Motor neuron (in vitro differentiated cells): ENCODE data around the gene PACS2. TPM values are rescaled to one million over a fixed set of nuclear protein-coding genes. Genes with fewer than 3 reads are reported as not detected.

ENCODE experiments used
- ATAC-seq, 8 experiments: fragments of 200-7000 bp; cut with Tn5 transposase; replicated peaks in 6 of 8; 2 replicates each; pipeline ENCODE4 v1.8.0; 2021; ENCODE audit warnings: mild to moderate bottlenecking in 8 of 8, moderate library complexity in 8 of 8
- H3K27ac ChIP-seq, 2 donors: fragments of 250-450 bp; sonication (Bioruptor Pico); 2 replicates each; pipeline ENCODE4 v1.9.0; 2021; ENCODE audit warnings: antibody characterized with exemption in 2 of 2, mild to moderate bottlenecking in 2 of 2, moderate library complexity in 1 of 2
- H3K4me1 ChIP-seq, 2 donors: fragments of 250-450 bp; sonication (Bioruptor Pico); replicated peaks in 1 of 2; 2 replicates each; pipeline ENCODE4 v1.6.1; 2021; ENCODE audit warnings: antibody characterized with exemption in 2 of 2, mild to moderate bottlenecking in 2 of 2, moderate library complexity in 1 of 2
- H3K4me3 ChIP-seq, 5 donors: fragments of 250-450 bp; sonication (Bioruptor Pico); 2 replicates each; pipeline ENCODE4 v1.9.0; 2021; ENCODE audit warnings: antibody characterized with exemption in 5 of 5, mild to moderate bottlenecking in 5 of 5, moderate library complexity in 4 of 5
- WGBS, 10 experiments: fragments of 450-650 bp; shearing (Covaris generic); methylation state at CpG; one replicate each; pipeline ENCODE4 v1.0.0; 2022; 5-methylcytosine and 5-hydroxymethylcytosine counted together
- in situ Hi-C, 9 experiments: fragments of 400-800 bp; cut with MboI; loops; one replicate each; pipeline ENCODE4 v1.15.0; 2021; ENCODE audit warnings: low sequenced_read_pairs in 9 of 9, low pct_unique_long_range_greater_than_20kb in 2 of 9; ENCODE audit not compliant: unreplicated experiment in 9 of 9
- total RNA-seq, 8 experiments: library from RNA; unstranded; fragments of 300-600 nt; gene quantifications; 2 replicates each; pipeline versions ENCODE4 v1.2.3 to v1.2.4, GENCODE V29; 2022

Gene PACS2
- total RNA-seq, 8 experiments from 2014 or later: 18.0 to 66.1 (median 49.7) TPM

GRCh38 chr14:105433161-105433605 lies 118.6 kb downstream of the PACS2 start:
- ATAC-seq: no peak
- 95 to 100% (median 100%) methylated on average over 1 to 4 of the region's 17 CpGs; no CpG with 5 or more reads in 5 of the 10 experiments for WGBS, 10 experiments
- Histone ChIP-seq H3K4me1 (no peaks in the 10 kb centered on the region), H3K27ac (no peak overlapping the region), H3K4me3 (no peak overlapping the region)
- in situ Hi-C loops: no loop called here

DNA sequence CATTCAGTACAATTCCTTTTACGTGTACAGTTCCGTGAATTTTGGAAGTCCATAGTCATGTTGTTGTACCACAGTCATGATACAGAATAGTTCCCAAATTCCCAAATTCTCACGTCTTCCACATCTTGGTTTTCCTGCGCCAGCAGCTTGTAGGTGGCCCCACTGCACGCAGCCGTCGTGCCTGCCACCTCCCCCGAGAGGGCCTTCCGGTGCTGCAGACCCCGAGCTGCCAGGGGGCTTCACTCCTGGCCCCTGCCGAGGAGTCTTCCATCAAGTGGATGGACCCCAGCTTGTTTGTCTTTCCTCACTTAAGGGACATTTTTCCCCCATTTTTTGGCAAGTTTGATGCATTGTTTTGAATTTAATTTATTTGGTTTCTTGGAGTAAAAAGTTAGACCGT lies 121.9 kb downstream of the PACS2 start:
- 78 to 96% (median 90%) methylated on average over 2 to 11 of the region's 12 CpGs; no CpG with 5 or more reads in 2 of the 10 experiments for WGBS, 10 experiments
- H3K4me1 ChIP-seq: no peaks in the 10 kb centered on the region
- in situ Hi-C loops: no loop called here
- ATAC-seq: no peak
- no peak overlapping the region for H3K27ac ChIP-seq
- no peak overlapping the region for H3K4me3 ChIP-seq

DNA sequence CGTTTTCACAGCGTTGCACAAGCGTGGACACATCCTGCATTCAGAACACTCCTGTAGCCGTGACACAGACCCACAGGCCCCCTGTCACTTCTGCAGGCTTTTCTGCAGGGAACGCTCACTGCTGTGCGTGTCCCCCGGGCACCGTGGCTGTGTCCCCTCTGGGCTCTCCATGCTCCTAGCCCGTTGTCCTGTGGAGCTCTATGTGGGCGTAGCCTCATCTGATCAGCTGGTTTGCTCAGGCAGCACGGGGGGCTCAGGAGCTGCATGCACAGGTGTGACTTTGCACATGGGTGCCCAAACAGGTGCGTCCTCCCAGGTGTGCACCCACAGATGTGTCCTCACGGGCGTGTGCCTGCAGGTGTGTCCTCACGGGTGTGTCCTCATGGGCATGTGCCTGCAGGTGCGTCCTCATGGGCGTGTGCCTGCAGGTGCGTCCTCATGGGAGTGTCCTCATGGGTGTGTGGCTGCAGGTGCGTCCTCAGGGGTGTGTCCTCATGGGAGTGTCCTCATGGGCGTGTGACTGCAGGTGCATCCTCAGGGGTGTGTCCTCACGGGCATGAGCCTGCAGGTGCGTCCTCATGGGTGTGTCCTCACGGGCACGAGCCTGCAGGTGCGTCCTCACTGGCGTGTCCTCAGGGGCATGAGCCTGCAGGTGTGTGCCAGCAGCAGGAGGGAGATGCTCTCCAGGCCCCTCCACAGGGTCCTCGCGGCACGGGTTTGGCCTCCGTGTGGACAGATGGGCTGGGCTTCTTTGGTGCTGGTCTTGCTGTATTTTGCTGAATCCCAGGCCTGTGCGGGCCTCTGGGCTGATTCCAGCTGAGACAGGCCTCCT lies 122.6 kb downstream of the PACS2 start:
- 79 to 100% (median 96%) methylated on average over 2 to 7 of the region's 31 CpGs; no CpG with 5 or more reads in 1 of the 10 experiments for WGBS, 10 experiments
- Histone ChIP-seq H3K27ac (no peak overlapping the region), H3K4me1 (no peaks in the 10 kb centered on the region), H3K4me3 (no peak overlapping the region)
- in situ Hi-C loops: no loop called here
- no peak for ATAC-seq

GRCh38 chr14:105437723-105438500 lies 123.4 kb downstream of the PACS2 start:
- 50 to 100% (median 100%) methylated on average over 1 to 5 of the region's 18 CpGs; no CpG with 5 or more reads in 5 of the 10 experiments for WGBS, 10 experiments
- no peak for ATAC-seq

DNA sequence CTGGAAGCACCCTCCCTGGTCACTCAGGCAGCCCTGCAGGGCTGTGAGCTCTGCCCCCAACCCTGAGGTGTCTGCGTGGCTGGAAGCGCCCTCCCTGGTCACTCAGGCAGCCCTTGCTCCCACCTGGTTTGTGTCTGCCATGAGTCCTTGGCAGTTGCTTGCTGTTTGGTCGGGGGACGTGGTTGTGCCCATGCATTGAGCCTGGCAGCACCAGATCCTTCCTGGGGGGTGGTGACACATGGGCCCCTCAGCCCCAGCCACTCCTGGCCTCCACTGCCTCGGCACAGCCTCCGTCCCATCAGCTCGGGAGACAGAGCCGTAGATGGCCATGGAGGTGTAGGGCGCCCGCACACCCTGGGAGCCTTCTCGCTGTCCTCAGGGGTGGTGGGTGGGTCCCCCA lies 124.6 kb downstream of the PACS2 start:
- in situ Hi-C loops: no loop called here

More at GRCh38 chr14:105437723-105438500, 123.4 kb downstream of the PACS2 start:
- Histone ChIP-seq H3K27ac (no peak overlapping the region), H3K4me3 (no peak overlapping the region), H3K4me1 (no peaks in the 10 kb centered on the region)
- in situ Hi-C loops: no loop called here

GRCh38 chr14:105439710-105440553 lies 125.4 kb downstream of the PACS2 start:
- 80 to 100% (median 91%) methylated on average over 1 to 15 of the region's 33 CpGs; no CpG with 5 or more reads in 4 of the 10 experiments for WGBS, 10 experiments
- in situ Hi-C loops: no loop called here
- H3K4me1 ChIP-seq: no peaks in the 10 kb centered on the region
- ATAC-seq: peak in 2 of 8 experiments; percentile 48 to 79
- H3K4me3 ChIP-seq: no peak overlapping the region
- no peak overlapping the region for H3K27ac ChIP-seq

More for the DNA sequence above, 124.6 kb downstream of the PACS2 start:
- ATAC-seq: no peak
- Histone ChIP-seq H3K4me1 (no peaks in the 10 kb centered on the region), H3K27ac (no peak overlapping the region), H3K4me3 (no peak overlapping the region)
- 63 to 100% (median 94%) methylated on average over 2 to 9 of the region's 11 CpGs; no CpG with 5 or more reads in 5 of the 10 experiments for WGBS, 10 experiments

DNA sequence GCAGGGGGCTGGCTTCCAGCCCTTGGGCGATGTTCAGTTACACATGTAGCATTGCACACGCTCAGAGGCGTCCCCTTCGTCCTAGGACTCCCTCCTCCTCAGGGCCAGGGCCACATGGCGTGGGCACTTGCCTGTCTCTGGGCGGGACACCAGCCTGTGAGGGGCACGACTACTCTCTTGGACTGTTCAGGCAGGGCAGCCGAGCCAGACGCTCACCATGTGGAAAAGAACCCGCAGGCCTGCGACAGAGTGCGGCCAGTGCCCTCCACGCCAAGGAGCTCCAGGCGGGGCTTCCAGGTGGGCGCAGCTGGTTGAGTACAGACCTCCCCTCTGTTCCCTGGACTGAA lies 126.0 kb downstream of the PACS2 start:
- H3K4me3 ChIP-seq: no peak overlapping the region
- no peaks in the 10 kb centered on the region for H3K4me1 ChIP-seq
- H3K27ac ChIP-seq: no peak overlapping the region
- ATAC-seq: no peak
- 90 to 100% (median 100%) methylated on average over 1 to 13 of the region's 15 CpGs; no CpG with 5 or more reads in 5 of the 10 experiments for WGBS, 10 experiments
- in situ Hi-C loops: no loop called here

- no peak overlapping the region for H3K4me3 ChIP-seq
- H3K27ac ChIP-seq: no peak overlapping the region
- ATAC-seq: no peak
- in situ Hi-C loops: no loop called here
- no peaks in the 10 kb centered on the region for H3K4me1 ChIP-seq
- 87 to 100% (median 100%) methylated on average over 2 to 3 of the region's 9 CpGs; no CpG with 5 or more reads in 7 of the 10 experiments for WGBS, 10 experiments
Observed at GRCh38 chr14:105440992-105441391, 126.4 kb downstream of the PACS2 start.

GRCh38 chr14:105442125-105442524 lies 127.6 kb downstream of the PACS2 start:
- H3K4me1 ChIP-seq: no peaks in the 10 kb centered on the region
- WGBS, 10 experiments: 75 to 100% (median 89%) methylated on average over 1 to 13 of the region's 17 CpGs; no CpG with 5 or more reads in 1 of the 10 experiments
- H3K4me3 ChIP-seq: no peak overlapping the region
- H3K27ac ChIP-seq: no peak overlapping the region
- no peak for ATAC-seq
- in situ Hi-C loops: no loop called here

DNA sequence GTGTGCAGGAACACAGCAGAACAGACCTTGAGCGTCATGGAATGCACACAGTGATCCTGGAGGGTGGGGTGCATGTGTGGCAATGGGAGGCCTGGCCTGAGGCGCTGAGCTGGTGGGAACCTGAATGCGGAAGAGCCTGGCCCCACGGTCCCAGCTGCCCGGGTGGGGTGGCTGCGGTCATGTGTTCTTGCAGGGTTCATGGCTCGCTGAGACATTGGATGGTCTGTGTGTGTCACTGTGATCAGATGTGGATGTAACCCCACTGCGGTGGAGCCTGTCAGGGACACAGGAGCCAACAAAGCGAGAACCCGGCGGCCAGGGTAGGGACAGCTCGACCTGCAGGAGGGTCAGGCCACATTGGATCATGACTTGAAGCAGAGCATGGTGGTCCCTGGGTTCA lies 128.3 kb downstream of the PACS2 start:
- 67 to 100% (median 73%) methylated on average over 3 to 5 of the region's 12 CpGs; no CpG with 5 or more reads in 7 of the 10 experiments for WGBS, 10 experiments
- Histone ChIP-seq H3K4me3 (no peak overlapping the region), H3K27ac (no peak overlapping the region), H3K4me1 (no peaks in the 10 kb centered on the region)
- in situ Hi-C loops: no loop called here
- peak in 2 of 8 experiments; percentile 4 to 29 for ATAC-seq

DNA sequence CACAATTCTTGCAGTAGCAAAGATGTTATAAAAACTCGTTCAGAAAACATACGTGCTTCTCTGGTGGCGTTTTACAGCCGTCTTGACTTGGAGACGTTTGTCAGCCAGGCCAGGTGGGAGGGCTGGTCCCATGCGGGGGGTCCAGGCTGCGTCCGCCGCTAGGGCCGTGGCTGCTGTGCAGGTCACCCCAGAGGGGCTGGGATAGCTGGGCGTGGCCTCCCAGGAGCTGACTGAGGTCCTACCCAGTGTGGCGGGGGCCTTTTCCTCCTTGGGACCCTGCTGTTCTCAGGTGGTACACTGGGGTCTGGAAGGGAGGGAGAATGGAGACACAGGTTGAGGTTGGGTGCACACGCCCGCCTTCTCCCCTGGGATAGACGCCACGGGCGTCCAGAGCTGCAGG lies 130.3 kb downstream of the PACS2 start:
- 83 to 100% (median 92%) methylated on average over 1 to 3 of the region's 17 CpGs; no CpG with 5 or more reads in 5 of the 10 experiments for WGBS, 10 experiments
- Histone ChIP-seq H3K27ac (no peak overlapping the region), H3K4me1 (peaks cover 0 to 2% of the 10 kb centered on the region in 2 donors), H3K4me3 (no peak overlapping the region)
- no peak for ATAC-seq
- in situ Hi-C loops: no loop called here

GRCh38 chr14:105445290-105445689 lies 130.7 kb downstream of the PACS2 start:
- no peak for ATAC-seq
- 60 to 100% (median 69%) methylated on average over 1 to 6 of the region's 24 CpGs; no CpG with 5 or more reads in 7 of the 10 experiments for WGBS, 10 experiments
- Histone ChIP-seq H3K27ac (no peak overlapping the region), H3K4me3 (no peak overlapping the region), H3K4me1 (peaks cover 0 to 2% of the 10 kb centered on the region in 2 donors)
- in situ Hi-C loops: no loop called here
